Activated CD4-positive, CD25-positive, alpha-beta regulatory T cell treated with anti-CD3 and anti-CD28 coated beads, Interleukin-2, amount 50 U/mL, for 72 hours (primary cell): Measurements from ENCODE around the gene MYRIP.

Source experiments
- DNase-seq: peaks from one replicate; pipeline ENCODE4 v3.0.0; 2021

MYRIP gene

GRCh38 chr3:39910135-39910534 lies 100.7 kb downstream of the MYRIP start:
- DNase-seq: no peak

GRCh38 chr3:39910826-39911464 lies 101.5 kb downstream of the MYRIP start:
- no peak for DNase-seq

- DNase-seq: no peak
Measured at GRCh38 chr3:39911465-39912309, 102.3 kb downstream of the MYRIP start.

- DNase-seq: no peak
Measured at GRCh38 chr3:39915027-39915426, 105.6 kb downstream of the MYRIP start.

GRCh38 chr3:39917065-39917773 lies 107.8 kb downstream of the MYRIP start:
- no peak for DNase-seq

GRCh38 chr3:39919281-39919680 lies 109.9 kb downstream of the MYRIP start:
- no peak for DNase-seq

GRCh38 chr3:39920271-39920670 lies 110.9 kb downstream of the MYRIP start:
- no peak for DNase-seq

GRCh38 chr3:39927479-39927878 lies 118.1 kb downstream of the MYRIP start:
- DNase-seq: no peak

GRCh38 chr3:39933986-39934693 lies 124.7 kb downstream of the MYRIP start:
- no peak for DNase-seq

GRCh38 chr3:39934696-39935095 lies 125.3 kb downstream of the MYRIP start:
- DNase-seq: no peak

- no peak for DNase-seq
Measured at GRCh38 chr3:39935261-39935660, 125.9 kb downstream of the MYRIP start.

- DNase-seq: no peak
Measured at GRCh38 chr3:39936848-39937247, 127.4 kb downstream of the MYRIP start.

- DNase-seq: no peak
Measured at GRCh38 chr3:39937315-39937714, 127.9 kb downstream of the MYRIP start.

- no peak for DNase-seq
Measured at GRCh38 chr3:39937874-39938273, 128.5 kb downstream of the MYRIP start.

GRCh38 chr3:39941931-39942330 lies 132.5 kb downstream of the MYRIP start:
- DNase-seq: no peak

- no peak for DNase-seq
Measured at GRCh38 chr3:39960515-39961191, 151.2 kb downstream of the MYRIP start.

- no peak for DNase-seq
Measured at GRCh38 chr3:39961230-39961629, 151.8 kb downstream of the MYRIP start.

- DNase-seq: no peak
Measured at GRCh38 chr3:39962581-39962980, 153.2 kb downstream of the MYRIP start.

GRCh38 chr3:39965461-39965860 lies 156.1 kb downstream of the MYRIP start:
- no peak for DNase-seq

GRCh38 chr3:39965997-39966396 lies 156.6 kb downstream of the MYRIP start:
- DNase-seq: no peak

GRCh38 chr3:39970982-39971381 lies 161.6 kb downstream of the MYRIP start:
- no peak for DNase-seq

GRCh38 chr3:39971559-39972031 lies 162.2 kb downstream of the MYRIP start:
- no peak for DNase-seq
